MCF 10A (cell line): ENCODE data around the gene C14orf39. TPM values are rescaled to one million over a fixed set of nuclear protein-coding genes. Genes with fewer than 3 reads are reported as not detected.

ENCODE experiments used
- BruUV-seq: library from RNA; stranded (reverse); fragments of 400-500 nt; replicated peaks from 2 replicates; lab custom pipeline; 2021; lab: Mats Ljungman, UMichigan
- CTCF ChIA-PET: fragments of 300-600 bp; sonication (Branson Sonifier 250); formaldehyde crosslinking; extraction: SDS; loops from one replicate; lab custom pipeline; 2021; ENCODE audit warnings: antibody characterized with exemption, inconsistent platforms; lab: Yijun Ruan, JAX
- POLR2A ChIA-PET: fragments of 300-600, 350-650 bp; sonication (Branson Sonifier 250); formaldehyde crosslinking; extraction: SDS; loops from one replicate; lab custom pipeline; 2020; ENCODE audit warnings: antibody characterized with exemption, inconsistent platforms; lab: Yijun Ruan, JAX
- DNase-seq: peaks from one replicate; pipeline ENCODE4 v3.0.0-alpha.2; 2018; ENCODE audit not compliant: unreplicated experiment
- H3K27ac Mint-ChIP-seq: one replicate; pipeline ENCODE4 v1.8.0; 2022; ENCODE audit warnings: mild to moderate bottlenecking, low read depth, mixed read lengths; ENCODE audit not compliant: unreplicated experiment
- H3K27me3 Mint-ChIP-seq: one replicate; pipeline ENCODE4 v1.8.0; 2022; ENCODE audit warnings: mixed read lengths; ENCODE audit not compliant: insufficient read depth, unreplicated experiment
- H3K36me3 Mint-ChIP-seq: one replicate; pipeline ENCODE4 v1.8.0; 2022; ENCODE audit warnings: mild to moderate bottlenecking, moderate library complexity, mixed read lengths; ENCODE audit not compliant: insufficient read depth, unreplicated experiment
- H3K4me1 Mint-ChIP-seq: one replicate; pipeline ENCODE4 v1.8.0; 2022; ENCODE audit warnings: mixed read lengths; ENCODE audit not compliant: insufficient read depth, unreplicated experiment
- H3K4me3 Mint-ChIP-seq: one replicate; pipeline ENCODE4 v1.8.0; 2022; ENCODE audit warnings: mild to moderate bottlenecking, moderate library complexity, mixed read lengths; ENCODE audit not compliant: unreplicated experiment
- H3K9me3 Mint-ChIP-seq: one replicate; pipeline ENCODE4 v1.8.0; 2022; ENCODE audit warnings: mixed read lengths; ENCODE audit not compliant: unreplicated experiment
- intact Hi-C: fragments of 100-400 bp; cut with micrococcal nuclease; formaldehyde crosslinking; loops from 2 replicates; pipeline ENCODE4 v1.14.1; 2022
- total RNA-seq: library from RNA; stranded (reverse); gene quantifications from 2 replicates; pipeline ENCODE4 v1.2.3, GENCODE V29; 2022
- TF ChIP-seq, protein P1 (sequence below): fragments of 200-600 bp; IDR thresholded peaks from one replicate; pipeline ENCODE4 v1.8.0; 2022; ENCODE audit warnings: antibody characterized with exemption, mild to moderate bottlenecking; ENCODE audit not compliant: unreplicated experiment

Gene C14orf39
- total RNA-seq, 1 experiment from 2014 or later: not detected

DNA sequence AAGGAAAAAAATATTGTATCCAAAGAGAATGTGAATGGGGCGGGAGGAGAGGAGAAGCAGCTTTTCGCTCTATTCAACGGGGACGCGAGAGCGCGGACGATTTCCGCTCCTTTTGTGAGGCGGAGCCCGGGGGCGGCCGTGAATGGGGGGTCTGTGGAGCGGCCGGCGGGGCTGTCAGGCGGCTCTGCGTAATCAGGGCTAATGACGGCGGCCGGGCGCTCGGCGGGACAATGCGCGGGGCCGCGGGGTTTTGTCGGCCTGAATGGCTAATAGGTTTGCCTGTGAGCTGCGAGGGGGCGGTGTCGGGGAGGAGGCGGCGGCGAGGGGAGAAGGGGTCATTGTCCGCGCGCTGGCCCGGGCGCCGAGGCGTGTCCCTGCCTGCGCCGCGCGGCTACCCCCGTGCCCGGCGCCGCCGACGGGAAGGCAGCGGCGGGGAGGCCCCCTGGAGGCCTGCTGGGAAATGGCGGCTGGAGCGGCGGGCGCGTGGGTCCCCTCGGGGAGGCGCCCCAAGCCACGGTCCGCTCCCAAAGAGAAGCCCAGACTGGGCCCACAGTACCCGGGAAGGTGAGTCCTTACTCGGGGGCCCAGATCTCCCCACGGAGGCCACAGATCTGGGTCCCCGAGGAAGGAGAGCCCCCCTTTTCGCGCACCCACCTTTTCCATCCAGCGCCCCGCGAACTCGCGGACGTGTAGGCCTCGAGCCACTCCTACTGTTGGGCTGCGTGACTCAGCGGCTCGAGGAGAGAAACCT, 29.1 kb upstream of the C14orf39 start:
- no peak for DNase-seq
- POLR2A ChIA-PET: no interaction called here
- Mint-ChIP-seq H3K27me3 (peaks cover 48% of the 10 kb centered on the region), H3K4me1 (no peaks in the 10 kb centered on the region), H3K36me3 (no peaks in the 10 kb centered on the region), H3K4me3 (no peak overlapping the region), H3K9me3 (no peaks in the 10 kb centered on the region), H3K27ac (no peak overlapping the region)
- intact Hi-C loops: no loop called here
- CTCF ChIA-PET: no interaction called here
- TF ChIP-seq, protein P1, sequence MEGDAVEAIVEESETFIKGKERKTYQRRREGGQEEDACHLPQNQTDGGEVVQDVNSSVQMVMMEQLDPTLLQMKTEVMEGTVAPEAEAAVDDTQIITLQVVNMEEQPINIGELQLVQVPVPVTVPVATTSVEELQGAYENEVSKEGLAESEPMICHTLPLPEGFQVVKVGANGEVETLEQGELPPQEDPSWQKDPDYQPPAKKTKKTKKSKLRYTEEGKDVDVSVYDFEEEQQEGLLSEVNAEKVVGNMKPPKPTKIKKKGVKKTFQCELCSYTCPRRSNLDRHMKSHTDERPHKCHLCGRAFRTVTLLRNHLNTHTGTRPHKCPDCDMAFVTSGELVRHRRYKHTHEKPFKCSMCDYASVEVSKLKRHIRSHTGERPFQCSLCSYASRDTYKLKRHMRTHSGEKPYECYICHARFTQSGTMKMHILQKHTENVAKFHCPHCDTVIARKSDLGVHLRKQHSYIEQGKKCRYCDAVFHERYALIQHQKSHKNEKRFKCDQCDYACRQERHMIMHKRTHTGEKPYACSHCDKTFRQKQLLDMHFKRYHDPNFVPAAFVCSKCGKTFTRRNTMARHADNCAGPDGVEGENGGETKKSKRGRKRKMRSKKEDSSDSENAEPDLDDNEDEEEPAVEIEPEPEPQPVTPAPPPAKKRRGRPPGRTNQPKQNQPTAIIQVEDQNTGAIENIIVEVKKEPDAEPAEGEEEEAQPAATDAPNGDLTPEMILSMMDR: no peak
- BruUV-seq: no TSS peak

- Mint-ChIP-seq H3K9me3 (no peaks in the 10 kb centered on the region), H3K4me3 (no peak overlapping the region), H3K4me1 (no peaks in the 10 kb centered on the region), H3K27ac (no peak overlapping the region), H3K36me3 (no peaks in the 10 kb centered on the region), H3K27me3 (peaks cover 46% of the 10 kb centered on the region)
- TF ChIP-seq, protein P1: no peak
- CTCF ChIA-PET: interaction anchor here (0.6 kb wide), 1 partner anchor 756 kb away, joined by 3 read pairs; no protein-coding TSS in a partner anchor
- intact Hi-C loops: no loop called here
- DNase-seq: no peak
- BruUV-seq: no TSS peak
- POLR2A ChIA-PET: no interaction called here
Observed at GRCh38 chr14:60514378-60514740, 28.5 kb upstream of the C14orf39 start.

DNA sequence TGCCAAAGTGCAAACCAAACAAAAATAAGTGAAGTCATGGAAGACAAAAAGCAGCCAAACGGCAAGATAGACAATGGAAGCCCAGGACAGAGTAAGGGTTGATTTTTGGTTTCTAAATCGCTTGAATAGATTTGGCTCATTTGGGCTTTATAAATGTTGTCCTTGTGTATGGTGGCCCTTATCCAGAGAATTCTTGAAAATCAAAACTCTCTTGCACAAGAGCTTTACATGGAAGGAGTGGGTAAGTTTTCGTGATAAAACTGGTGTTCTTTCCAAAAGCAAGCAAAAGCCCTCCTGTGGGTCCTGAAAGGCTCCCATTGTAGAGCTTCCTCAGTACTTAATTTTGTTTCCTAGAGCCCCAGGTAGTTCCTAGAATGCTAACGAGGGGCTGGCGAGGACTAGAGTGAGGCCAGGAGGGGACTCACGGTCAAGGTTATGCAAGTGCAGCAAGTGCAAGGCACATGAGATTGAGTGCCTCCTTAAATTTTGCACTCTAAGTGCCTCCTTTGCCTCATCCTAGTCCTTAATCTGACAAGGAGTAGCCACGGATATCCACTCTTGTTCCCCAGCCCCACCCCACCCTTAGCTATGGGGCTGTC, 27.2 kb upstream of the C14orf39 start:
- Mint-ChIP-seq H3K4me1 (no peaks in the 10 kb centered on the region), H3K9me3 (no peaks in the 10 kb centered on the region), H3K36me3 (no peaks in the 10 kb centered on the region), H3K4me3 (no peak overlapping the region), H3K27me3 (peaks cover 54% of the 10 kb centered on the region), H3K27ac (no peak overlapping the region)
- POLR2A ChIA-PET: interaction anchor here (0.9 kb wide), 1 partner anchor 22 kb away, joined by 3 read pairs; no protein-coding TSS in a partner anchor
- intact Hi-C loops: no loop called here
- CTCF ChIA-PET: no interaction called here
- no TSS peak for BruUV-seq
- no peak for DNase-seq
- TF ChIP-seq, protein P1: no peak

- ChIA-PET CTCF (no interaction called here), POLR2A (no interaction called here)
- DNase-seq: no peak
- H3K27ac Mint-ChIP-seq: no peak overlapping the region
- H3K4me3 Mint-ChIP-seq: no peak overlapping the region
- BruUV-seq: no TSS peak
- H3K4me1 Mint-ChIP-seq: no peaks in the 10 kb centered on the region
- TF ChIP-seq, protein P1: no peak
- peaks cover 64% of the 10 kb centered on the region for H3K27me3 Mint-ChIP-seq
- intact Hi-C loops: no loop called here
- H3K36me3 Mint-ChIP-seq: no peaks in the 10 kb centered on the region
- H3K9me3 Mint-ChIP-seq: no peaks in the 10 kb centered on the region
Observed at GRCh38 chr14:60512126-60512525, 26.3 kb upstream of the C14orf39 start.
